Testis (tissue), 2 donors: ENCODE data around the gene CACNG3.

Experiments used
- POLR2A ChIP-seq: fragments of 450-650 bp; IDR thresholded peaks from one replicate; pipeline ENCODE4 v1.6.1; 2017; ENCODE audit warnings: antibody characterized with exemption, mild to moderate bottlenecking, moderate library complexity
- TF ChIP-seq, protein P1 (sequence below), 3 experiments: fragments of 450-650 bp in 2 of 3; fragments of 200-600 bp in 1 of 3; sonication (generic) in 1 of 3; IDR thresholded peaks; one replicate each; pipeline ENCODE4 v1.5.1; 2016 to 2019; ENCODE audit warnings: antibody characterized with exemption in 3 of 3, mild to moderate bottlenecking in 2 of 3, moderate library complexity in 1 of 3

DNA sequence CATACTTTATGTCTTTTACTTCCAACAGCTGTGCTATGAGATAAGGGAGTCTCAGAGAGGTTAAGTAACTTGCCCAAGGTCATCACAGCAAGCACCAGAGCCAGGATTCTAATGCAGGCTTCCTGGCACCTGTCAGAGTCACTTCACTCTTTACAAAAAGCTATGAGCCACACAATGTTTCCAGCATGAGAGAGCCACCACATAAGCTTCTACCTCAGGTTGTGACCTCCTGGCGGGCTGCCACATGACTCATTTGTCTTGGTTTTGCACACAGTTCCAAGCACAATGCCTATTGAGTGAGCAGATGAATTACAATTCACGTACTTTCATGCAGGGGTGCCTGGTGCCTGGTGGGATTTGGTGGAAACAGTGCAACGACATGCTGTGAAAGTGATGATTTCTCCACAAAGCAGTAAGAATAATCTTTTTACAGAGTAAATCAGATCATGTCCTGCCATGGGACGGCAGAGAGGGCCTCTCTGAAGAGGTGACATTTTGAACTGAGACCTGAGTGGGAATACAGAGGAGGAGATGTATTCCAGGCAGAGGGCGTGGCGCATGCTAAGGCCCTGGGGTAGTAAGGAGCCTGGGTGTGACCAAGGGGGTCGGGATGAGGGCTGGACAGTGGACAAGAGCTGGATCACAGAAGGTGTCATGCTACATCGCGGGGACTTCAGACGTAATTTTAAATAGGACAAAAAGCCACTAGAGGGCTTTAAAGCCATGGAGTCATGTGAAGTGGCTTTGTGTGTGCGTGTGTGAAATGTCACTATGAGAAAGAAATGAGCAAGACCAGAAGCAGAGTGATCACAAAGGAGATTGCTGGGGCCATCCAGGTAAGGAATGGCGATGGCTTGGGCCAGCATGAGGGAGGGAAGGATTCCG is 53.4 kb downstream of the CACNG3 start:
- TF ChIP-seq, protein P1, sequence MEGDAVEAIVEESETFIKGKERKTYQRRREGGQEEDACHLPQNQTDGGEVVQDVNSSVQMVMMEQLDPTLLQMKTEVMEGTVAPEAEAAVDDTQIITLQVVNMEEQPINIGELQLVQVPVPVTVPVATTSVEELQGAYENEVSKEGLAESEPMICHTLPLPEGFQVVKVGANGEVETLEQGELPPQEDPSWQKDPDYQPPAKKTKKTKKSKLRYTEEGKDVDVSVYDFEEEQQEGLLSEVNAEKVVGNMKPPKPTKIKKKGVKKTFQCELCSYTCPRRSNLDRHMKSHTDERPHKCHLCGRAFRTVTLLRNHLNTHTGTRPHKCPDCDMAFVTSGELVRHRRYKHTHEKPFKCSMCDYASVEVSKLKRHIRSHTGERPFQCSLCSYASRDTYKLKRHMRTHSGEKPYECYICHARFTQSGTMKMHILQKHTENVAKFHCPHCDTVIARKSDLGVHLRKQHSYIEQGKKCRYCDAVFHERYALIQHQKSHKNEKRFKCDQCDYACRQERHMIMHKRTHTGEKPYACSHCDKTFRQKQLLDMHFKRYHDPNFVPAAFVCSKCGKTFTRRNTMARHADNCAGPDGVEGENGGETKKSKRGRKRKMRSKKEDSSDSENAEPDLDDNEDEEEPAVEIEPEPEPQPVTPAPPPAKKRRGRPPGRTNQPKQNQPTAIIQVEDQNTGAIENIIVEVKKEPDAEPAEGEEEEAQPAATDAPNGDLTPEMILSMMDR (IDR thresholded peaks at IDR 0.05) = no peak
- TF ChIP-seq POLR2A = no peak
